ENCODE data around the gene PRDX1. TPM values are rescaled to one million over a fixed set of nuclear protein-coding genes. Genes with fewer than 3 reads are reported as not detected.

The PRDX1 gene
- total and polyA plus RNA-seq, 2 of the 13 experiments (the other 11 are each of a cell fraction or from before 2014, with no cell fraction given): 761 to 1,898 TPM

DNA sequence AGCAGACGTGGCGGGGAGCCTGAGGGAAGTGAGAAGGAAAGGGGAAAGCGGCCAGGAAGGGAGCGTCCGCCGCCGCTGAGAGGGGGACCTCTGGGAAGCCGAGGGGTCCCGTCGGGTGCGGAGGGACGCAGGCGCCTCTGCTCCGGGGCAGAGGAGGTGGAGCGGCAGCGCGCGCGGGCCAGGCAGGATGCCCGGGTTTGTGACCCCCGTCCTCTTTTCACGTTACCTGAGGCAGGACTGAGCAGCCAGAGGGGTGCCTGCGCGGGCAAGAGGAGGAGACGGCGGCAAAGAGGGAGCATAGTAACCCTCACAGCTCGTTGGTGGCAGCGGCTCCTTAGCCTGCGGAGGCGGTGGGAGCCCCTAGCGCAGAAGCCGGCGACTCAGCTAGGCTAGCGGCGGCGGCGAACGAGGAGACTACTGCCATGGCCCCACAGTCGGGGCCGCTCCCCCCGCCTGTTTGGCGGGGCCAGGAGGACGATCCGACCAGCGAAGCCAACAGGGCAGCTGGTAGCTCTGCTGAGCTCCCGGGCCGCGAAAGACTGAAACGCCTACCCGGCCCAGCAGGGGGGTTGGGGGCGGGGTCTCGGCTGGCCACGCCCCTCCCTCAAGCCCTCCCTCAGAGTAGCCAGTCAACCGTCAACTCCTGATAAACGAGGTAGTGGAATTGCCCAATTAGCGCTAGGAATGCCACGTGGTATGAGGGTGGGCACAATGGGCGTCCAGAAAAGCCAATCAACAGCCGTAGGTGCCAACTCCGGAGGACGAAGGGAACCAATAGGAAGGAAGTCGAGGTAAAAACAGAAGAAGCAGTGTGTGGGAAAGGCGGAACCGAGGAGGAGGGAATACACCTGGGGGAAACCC is 30.8 kb downstream of the PRDX1 start, which contains the start of gene TESK2 (continued):
- TF ChIP-seq, protein P1, sequence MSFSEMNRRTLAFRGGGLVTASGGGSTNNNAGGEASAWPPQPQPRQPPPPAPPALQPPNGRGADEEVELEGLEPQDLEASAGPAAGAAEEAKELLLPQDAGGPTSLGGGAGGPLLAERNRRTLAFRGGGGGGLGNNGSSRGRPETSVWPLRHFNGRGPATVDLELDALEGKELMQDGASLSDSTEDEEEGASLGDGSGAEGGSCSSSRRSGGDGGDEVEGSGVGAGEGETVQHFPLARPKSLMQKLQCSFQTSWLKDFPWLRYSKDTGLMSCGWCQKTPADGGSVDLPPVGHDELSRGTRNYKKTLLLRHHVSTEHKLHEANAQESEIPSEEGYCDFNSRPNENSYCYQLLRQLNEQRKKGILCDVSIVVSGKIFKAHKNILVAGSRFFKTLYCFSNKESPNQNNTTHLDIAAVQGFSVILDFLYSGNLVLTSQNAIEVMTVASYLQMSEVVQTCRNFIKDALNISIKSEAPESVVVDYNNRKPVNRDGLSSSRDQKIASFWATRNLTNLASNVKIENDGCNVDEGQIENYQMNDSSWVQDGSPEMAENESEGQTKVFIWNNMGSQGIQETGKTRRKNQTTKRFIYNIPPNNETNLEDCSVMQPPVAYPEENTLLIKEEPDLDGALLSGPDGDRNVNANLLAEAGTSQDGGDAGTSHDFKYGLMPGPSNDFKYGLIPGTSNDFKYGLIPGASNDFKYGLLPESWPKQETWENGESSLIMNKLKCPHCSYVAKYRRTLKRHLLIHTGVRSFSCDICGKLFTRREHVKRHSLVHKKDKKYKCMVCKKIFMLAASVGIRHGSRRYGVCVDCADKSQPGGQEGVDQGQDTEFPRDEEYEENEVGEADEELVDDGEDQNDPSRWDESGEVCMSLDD (CRISPR knock-in tag; IDR thresholded peaks at IDR 0.05; ENCODE audit: borderline replicate concordance): no peak; the same call in 1 of the 2 replicates
- TF ChIP-seq, protein P2, sequence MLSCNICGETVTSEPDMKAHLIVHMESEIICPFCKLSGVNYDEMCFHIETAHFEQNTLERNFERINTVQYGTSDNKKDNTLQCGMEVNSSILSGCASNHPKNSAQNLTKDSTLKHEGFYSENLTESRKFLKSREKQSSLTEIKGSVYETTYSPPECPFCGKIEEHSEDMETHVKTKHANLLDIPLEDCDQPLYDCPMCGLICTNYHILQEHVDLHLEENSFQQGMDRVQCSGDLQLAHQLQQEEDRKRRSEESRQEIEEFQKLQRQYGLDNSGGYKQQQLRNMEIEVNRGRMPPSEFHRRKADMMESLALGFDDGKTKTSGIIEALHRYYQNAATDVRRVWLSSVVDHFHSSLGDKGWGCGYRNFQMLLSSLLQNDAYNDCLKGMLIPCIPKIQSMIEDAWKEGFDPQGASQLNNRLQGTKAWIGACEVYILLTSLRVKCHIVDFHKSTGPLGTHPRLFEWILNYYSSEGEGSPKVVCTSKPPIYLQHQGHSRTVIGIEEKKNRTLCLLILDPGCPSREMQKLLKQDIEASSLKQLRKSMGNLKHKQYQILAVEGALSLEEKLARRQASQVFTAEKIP (CRISPR knock-in tag; IDR thresholded peaks at IDR 0.05; ENCODE audit: borderline replicate concordance): no peak
- TF ChIP-seq ZFP82 (CRISPR knock-in tag; IDR thresholded peaks at IDR 0.05; ENCODE audit: borderline replicate concordance) (no peak), ZNF557 (CRISPR knock-in tag; IDR thresholded peaks at IDR 0.05) (0 out of 2 replicates have a peak, but pooled peaks have one; percentile 52), SIX4 (CRISPR knock-in tag; IDR thresholded peaks at IDR 0.05) (peak; percentile 36), ZNF709 (CRISPR knock-in tag; IDR thresholded peaks at IDR 0.05) (0 out of 2 replicates have a peak, but pooled peaks have one; percentile 51), HIVEP1 (CRISPR knock-in tag; IDR thresholded peaks at IDR 0.05) (peak; percentile 97), JDP2 (CRISPR knock-in tag; IDR thresholded peaks at IDR 0.05; ENCODE audit: borderline replicate concordance) (no peak), ZSCAN30 (CRISPR knock-in tag; IDR thresholded peaks at IDR 0.05) (no peak), MED1 (CRISPR knock-in tag; IDR thresholded peaks at IDR 0.05) (peak; percentile 11; the same call in 1 of the 2 replicates), SAFB2 (CRISPR knock-in tag; IDR thresholded peaks at IDR 0.05; ENCODE audit: borderline replicate concordance, low read depth) (no peak; the same call in 1 of the 2 replicates), U2AF1 (optimal IDR thresholded peaks at IDR 0.05; ENCODE audit: low read depth, low read length) (no peak), ZNF12 (CRISPR knock-in tag; IDR thresholded peaks at IDR 0.05) (no peak; the same call in 1 of the 2 replicates)
- TF ChIP-seq, protein P3, sequence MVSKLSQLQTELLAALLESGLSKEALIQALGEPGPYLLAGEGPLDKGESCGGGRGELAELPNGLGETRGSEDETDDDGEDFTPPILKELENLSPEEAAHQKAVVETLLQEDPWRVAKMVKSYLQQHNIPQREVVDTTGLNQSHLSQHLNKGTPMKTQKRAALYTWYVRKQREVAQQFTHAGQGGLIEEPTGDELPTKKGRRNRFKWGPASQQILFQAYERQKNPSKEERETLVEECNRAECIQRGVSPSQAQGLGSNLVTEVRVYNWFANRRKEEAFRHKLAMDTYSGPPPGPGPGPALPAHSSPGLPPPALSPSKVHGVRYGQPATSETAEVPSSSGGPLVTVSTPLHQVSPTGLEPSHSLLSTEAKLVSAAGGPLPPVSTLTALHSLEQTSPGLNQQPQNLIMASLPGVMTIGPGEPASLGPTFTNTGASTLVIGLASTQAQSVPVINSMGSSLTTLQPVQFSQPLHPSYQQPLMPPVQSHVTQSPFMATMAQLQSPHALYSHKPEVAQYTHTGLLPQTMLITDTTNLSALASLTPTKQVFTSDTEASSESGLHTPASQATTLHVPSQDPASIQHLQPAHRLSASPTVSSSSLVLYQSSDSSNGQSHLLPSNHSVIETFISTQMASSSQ (IDR thresholded peaks at IDR 0.05; ENCODE audit: low read depth): 0 out of 2 replicates have a peak, but pooled peaks have one; percentile 52
- TF ChIP-seq, protein P3 (CRISPR knock-in tag; IDR thresholded peaks at IDR 0.05; ENCODE audit: borderline replicate concordance): no peak
- TF ChIP-seq, protein P4, sequence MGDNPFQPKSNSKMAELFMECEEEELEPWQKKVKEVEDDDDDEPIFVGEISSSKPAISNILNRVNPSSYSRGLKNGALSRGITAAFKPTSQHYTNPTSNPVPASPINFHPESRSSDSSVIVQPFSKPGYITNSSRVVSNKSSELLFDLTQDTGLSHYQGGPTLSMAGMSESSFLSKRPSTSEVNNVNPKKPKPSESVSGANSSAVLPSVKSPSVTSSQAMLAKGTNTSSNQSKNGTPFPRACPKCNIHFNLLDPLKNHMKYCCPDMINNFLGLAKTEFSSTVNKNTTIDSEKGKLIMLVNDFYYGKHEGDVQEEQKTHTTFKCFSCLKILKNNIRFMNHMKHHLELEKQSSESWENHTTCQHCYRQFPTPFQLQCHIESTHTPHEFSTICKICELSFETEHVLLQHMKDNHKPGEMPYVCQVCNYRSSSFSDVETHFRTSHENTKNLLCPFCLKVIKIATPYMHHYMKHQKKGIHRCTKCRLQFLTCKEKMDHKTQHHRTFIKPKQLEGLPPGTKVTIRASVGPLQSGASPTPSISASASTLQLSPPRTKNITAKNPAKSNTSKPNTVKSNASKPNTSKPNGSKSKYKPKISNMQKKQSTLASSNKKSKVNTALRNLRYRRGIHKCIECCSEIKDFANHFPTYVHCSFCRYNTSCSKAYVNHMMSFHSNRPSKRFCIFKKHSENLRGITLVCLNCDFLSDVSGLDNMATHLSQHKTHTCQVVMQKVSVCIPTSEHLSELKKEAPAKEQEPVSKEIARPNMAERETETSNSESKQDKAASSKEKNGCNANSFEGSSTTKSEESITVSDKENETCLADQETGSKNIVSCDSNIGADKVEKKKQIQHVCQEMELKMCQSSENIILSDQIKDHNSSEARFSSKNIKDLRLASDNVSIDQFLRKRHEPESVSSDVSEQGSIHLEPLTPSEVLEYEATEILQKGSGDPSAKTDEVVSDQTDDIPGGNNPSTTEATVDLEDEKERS (CRISPR knock-in tag; IDR thresholded peaks at IDR 0.05): no peak

Measured in HepG2 (cell line).